Left hindlimb (tissue), 1 donor: Measurements from ENCODE around the gene TFCP2L1.

ENCODE experiments used
- DNase-seq: peaks from one replicate; pipeline ENCODE4 v3.0.0-alpha.2; 2018

Gene TFCP2L1

DNA sequence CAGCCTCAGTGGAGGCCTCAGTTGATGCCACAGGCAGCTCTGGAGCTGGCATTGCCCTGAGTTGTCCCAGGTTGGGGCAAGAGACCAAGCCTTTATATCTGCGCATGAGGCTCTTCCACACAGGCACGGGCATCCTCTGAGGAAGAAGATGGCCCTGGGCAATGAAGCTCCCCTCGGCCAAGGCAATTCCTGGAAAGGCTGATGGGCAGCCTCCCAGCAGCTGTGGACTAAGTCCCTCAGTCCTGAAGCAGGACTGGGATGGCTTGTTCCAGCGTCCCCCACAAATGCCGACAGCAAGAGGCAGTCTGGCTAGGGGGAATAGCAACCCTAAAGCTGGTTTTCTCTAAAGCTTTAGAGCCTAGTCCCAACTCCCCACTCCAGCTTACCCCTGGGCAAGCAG is 90.0 kb downstream of the TFCP2L1 start:
- DNase-seq, result no peak

- no peak for DNase-seq
Observed at GRCh38 chr2:121194626-121195025, 90.4 kb downstream of the TFCP2L1 start.

DNA sequence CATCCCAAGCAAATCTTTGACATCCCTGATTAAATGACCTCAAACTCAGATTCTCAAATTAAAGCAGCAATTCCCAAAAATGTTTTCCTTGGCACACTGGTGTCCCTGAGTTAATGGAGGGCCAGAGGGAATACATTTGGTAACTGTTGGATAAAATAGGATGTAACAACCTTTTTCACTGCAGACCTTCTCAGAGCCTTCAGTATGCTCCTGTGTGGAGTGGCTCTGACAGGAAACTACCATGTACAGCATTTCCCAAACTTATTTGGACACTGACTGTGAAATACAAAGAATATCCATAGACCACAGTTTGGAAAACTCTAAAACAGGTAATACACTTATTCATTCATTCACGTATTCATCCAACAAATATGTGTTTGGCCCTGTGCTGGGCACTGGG is 91.8 kb downstream of the TFCP2L1 start:
- DNase-seq, result no peak

- DNase-seq, result no peak
Observed at GRCh38 chr2:121192576-121192975, 92.4 kb downstream of the TFCP2L1 start.

DNA sequence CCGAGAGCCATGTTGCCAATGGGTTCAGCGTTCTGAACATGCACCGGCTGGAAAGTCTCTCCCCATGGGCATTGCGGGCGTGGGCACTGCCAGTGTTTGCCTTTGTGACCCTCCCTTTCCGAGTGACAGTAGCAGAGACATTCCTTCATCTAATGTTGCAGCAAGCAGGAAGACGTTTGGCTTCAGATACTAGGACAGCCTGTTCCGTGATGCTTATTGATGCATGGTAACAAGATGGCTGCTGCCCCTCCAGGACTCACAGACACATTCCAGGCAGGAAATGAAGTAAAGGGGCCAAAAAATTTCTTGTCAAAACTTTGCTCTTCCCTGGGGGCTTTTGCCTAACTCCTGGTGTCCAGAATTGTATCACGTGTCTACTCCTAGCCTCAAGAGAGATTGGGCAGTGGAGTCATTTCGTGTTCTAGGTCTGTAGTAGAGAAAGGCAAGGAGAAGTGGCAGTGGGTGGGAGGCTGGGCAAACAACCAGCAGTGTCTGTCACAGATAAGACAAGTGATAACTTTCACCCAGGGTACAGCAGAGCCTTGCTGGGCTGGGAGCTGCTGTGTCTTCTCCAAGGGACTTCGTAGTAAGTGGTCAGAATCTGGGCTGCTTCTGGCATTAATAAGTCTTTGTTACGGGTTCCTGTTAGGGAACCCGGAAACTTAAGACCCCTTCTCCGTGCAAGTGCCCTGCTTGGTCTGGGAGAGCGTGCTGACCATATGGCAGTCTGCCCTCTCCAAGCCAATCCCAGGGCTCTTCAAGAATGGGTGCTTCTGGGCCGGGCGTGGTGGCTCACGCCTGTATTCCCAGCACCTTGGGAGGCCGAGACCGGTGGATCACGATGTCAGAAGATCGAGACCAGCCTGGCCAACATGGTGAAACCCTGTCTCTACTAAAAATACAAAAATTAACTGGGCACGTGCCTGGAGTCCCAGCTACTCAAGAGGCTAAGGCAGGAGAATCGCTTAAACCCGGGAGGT is 93.5 kb downstream of the TFCP2L1 start:
- DNase-seq, result no peak

- DNase-seq, result no peak
Observed at GRCh38 chr2:121189661-121190381, 95.2 kb downstream of the TFCP2L1 start.

- DNase-seq, result no peak
Observed at GRCh38 chr2:121189011-121189410, 96.0 kb downstream of the TFCP2L1 start.

GRCh38 chr2:121187982-121188411 is 97.0 kb downstream of the TFCP2L1 start:
- DNase-seq, result no peak

- no peak for DNase-seq
Observed at GRCh38 chr2:121187351-121187981, 97.5 kb downstream of the TFCP2L1 start.

DNA sequence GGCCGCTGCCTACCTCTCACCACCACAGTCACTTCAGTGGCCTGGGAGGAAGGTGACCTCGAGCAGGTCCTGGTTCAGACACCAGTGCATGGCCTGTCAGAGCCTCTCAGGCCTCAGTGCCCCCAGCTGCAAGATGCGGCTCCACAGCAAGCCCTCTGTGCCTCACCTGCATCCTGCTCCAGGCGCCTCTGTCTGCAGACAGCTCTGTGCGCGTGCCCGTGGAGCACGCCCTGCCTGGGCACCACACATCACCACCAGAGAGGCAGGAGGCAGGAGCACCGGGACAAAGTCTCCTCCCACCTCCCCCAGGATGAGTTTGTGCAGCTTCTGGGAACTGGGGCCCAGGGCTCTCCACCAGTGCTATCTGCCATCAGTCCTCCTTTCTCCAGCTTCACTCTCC is 98.7 kb downstream of the TFCP2L1 start:
- no peak for DNase-seq

- no peak for DNase-seq
Observed at GRCh38 chr2:121185571-121186074, 99.4 kb downstream of the TFCP2L1 start.

- no peak for DNase-seq
Observed at GRCh38 chr2:121185111-121185510, 99.9 kb downstream of the TFCP2L1 start.

DNA sequence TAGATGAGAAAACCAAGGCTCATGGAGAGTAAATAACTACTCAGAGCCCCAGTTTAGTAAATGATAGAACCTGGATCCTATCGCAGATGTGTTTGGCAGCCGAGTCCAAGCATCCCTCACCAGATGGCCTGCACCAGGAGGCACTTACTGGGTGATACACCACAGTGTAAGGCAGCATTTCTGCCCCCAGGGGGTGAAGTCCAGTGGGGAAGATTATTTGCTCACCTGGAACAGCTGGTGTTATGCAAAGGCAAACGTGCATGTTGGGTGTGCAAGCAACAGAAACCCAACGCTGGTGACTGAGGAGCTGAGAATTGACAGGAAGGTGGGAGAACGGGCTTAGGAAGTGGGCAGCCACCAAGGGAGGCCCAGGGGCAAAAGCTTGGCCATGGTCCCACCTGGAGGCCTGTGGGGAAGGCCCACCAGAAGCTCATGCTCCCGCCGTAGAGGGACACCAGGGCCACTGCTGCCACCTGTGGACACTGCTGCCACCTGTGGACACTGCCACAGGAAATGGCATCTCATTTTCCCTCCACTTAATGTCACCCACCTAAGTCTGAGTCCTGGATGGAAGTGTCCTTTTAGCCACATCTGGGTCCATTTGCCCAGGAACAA is 100.6 kb downstream of the TFCP2L1 start:
- DNase-seq, result no peak

DNA sequence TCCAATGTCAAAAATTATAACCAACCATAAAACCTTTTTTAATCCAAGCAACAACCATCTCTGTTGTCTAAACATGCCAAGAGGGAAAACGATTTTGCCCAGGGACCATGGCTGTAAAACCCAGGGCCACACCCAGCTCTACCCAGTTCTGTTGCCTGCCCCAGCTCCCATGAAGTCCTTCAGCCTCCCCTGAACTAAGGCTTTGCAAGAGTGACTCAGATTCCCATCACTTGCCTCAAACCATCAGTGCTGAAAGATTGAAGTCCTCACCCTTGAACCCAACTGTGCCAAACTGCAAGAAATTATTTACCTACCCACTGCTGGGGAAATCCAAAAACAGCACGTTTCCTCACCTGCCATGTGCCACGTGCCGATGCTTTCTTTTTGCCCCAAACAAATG is 102.5 kb downstream of the TFCP2L1 start:
- no peak for DNase-seq

GRCh38 chr2:121179467-121179866 is 105.5 kb downstream of the TFCP2L1 start:
- no peak for DNase-seq

- no peak for DNase-seq
Observed at GRCh38 chr2:121178730-121179129, 106.3 kb downstream of the TFCP2L1 start.

DNA sequence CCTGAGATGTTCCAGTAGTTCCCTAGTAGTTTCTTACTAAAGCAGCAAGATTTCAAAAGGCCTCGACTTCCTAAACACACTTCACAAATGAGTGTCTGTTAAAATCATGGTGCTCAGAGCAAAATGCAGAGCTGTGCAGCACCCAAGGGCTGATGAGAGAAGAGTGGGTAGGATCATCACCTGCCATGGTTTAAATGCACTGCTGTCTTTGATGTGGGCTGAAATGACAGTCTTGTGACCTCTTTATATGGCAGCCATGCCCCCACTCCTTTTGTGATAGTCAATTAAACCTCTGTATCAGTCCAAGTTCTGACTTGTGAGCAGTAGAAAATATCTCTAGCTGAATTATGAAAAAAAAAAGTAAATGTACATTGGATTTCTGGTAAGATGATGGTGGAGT is 107.1 kb downstream of the TFCP2L1 start:
- no peak for DNase-seq

DNA sequence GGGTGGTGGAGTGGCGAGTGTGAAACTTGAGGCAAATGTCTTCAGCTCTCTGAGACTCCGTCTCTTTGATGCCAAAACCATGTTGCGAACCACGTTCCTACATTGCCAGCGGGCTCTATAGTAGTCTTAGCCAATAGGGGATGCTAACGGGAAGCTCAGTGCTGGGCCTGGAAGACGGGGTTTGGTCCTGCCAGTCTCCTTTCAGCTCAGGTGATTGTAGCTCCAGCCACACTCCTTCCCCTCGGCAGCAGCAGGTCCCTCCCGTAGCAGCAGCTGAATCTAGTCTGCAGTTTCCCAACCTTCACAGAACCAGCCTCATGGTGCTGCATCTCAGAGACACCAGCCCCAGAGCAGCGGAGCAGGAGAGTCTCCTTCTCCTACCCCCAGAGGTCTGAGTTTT is 109.7 kb downstream of the TFCP2L1 start:
- DNase-seq, result no peak

DNA sequence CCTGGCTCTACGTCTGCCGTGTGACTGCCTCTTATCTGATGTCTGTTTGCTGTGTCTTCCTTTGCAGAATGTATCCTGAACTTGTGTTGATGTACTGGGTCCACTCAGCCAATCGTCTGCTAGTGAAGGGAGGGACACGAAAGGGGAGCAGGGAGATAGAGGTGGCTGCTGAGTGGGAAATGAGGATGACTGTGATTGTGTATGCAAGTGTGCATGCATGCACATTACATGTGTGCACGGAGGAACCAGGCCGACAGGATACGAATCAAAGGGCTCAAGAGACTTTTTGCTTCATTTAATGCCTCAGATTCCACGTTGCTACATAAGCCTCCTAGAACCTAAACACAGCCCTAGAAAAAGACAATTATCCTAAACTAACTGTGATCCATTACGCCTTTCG is 111.2 kb downstream of the TFCP2L1 start:
- no peak for DNase-seq

- no peak for DNase-seq
Observed at GRCh38 chr2:121173112-121173511, 111.9 kb downstream of the TFCP2L1 start.

DNA sequence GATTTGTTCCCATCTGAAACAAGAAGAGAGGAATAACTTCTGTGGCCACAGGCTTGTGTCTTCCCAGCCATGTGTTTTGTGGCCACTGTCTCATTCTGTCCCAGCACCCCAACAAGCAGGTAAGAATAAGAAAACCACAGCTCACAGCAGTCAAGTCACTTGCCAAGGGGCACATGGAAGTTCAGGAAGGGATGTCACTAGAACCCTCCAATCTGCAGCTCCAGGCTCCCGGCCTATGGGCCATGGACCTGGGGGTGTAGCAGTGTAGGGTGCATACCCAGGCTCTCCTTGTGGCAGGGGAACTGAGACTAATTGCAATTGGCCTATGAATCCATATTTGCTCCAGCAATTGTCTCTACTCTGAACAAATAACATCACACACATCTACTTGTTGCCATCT is 112.5 kb downstream of the TFCP2L1 start:
- no peak for DNase-seq

GRCh38 chr2:121171625-121172119 is 113.3 kb downstream of the TFCP2L1 start:
- DNase-seq, result no peak

DNA sequence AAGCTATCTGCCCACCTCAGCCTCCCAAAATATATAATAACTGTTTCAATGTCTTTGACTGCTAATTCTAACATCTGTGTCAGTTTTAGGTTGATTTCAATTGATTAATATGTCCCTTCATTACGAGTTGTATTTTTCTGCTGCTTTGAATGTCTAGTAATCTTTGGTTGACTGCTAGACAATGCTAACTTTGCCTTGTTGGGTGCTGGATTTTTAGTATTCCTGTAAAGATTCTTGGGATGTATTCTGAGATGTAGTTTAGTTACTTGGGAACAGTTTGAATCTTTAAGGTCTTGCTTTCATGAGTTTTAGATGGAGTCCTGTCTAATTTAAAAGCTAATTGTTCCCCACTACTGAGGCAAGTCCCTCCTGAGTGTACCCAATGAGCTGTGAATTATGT is 114.4 kb downstream of the TFCP2L1 start:
- no peak for DNase-seq
